ENCODE measurements around the gene SYT13. TPM values are rescaled to one million over a fixed set of nuclear protein-coding genes. Genes with fewer than 3 reads are reported as not detected.

The SYT13 gene
- total and polyA plus RNA-seq, 10 of the 15 experiments (the other 5 are each of a cell fraction or from before 2014, with no cell fraction given), result not detected

GRCh38 chr11:45278714-45279113 is 7.4 kb downstream of the SYT13 start:
- BruUV-seq (replicated peaks), result no TSS peak
- TF ChIP-seq IRF3 (IDR thresholded peaks at IDR 0.05), result no peak
- TF ChIP-seq, protein P1, sequence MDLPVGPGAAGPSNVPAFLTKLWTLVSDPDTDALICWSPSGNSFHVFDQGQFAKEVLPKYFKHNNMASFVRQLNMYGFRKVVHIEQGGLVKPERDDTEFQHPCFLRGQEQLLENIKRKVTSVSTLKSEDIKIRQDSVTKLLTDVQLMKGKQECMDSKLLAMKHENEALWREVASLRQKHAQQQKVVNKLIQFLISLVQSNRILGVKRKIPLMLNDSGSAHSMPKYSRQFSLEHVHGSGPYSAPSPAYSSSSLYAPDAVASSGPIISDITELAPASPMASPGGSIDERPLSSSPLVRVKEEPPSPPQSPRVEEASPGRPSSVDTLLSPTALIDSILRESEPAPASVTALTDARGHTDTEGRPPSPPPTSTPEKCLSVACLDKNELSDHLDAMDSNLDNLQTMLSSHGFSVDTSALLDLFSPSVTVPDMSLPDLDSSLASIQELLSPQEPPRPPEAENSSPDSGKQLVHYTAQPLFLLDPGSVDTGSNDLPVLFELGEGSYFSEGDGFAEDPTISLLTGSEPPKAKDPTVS (IDR thresholded peaks at IDR 0.05; ENCODE audit: low read depth, low read length), result no peak
- TF ChIP-seq PML (IDR thresholded peaks at IDR 0.05; ENCODE audit: low read length), result no peak
- TF ChIP-seq NKRF (conservative IDR thresholded peaks at IDR 0.05), result no peak
- TF ChIP-seq EZH2 (IDR thresholded peaks at IDR 0.05; ENCODE audit: borderline replicate concordance, control insufficient read depth, low read depth, low read length), result no peak
- no peak for TF ChIP-seq BCLAF1 (IDR thresholded peaks at IDR 0.05)
- TF ChIP-seq SREBF2 (IDR thresholded peaks at IDR 0.05; ENCODE audit: low read length), result no peak
- no peak for TF ChIP-seq E4F1 (IDR thresholded peaks at IDR 0.05; ENCODE audit: borderline replicate concordance, partially characterized antibody)
- no peak for TF ChIP-seq ATF7 (IDR thresholded peaks at IDR 0.05; ENCODE audit: low read depth)
- TF ChIP-seq RUNX3 (IDR thresholded peaks at IDR 0.05; ENCODE audit: low read length), result no peak
- no peak for TF ChIP-seq NFIC (IDR thresholded peaks at IDR 0.05; ENCODE audit: low read depth, low read length)
- TF ChIP-seq MTA3 (IDR thresholded peaks at IDR 0.05; ENCODE audit: borderline replicate concordance, low read length), result no peak

More at GRCh38 chr11:45278714-45279113, 7.4 kb downstream of the SYT13 start:
- Histone ChIP-seq H3K4me3 (no peak overlapping the region), H3K27me3 (replicated peaks in 1 of 2; ENCODE audit: control insufficient read depth in 2 of 2, insufficient read depth in 2 of 2, low read length in 1 of 2) (peaks cover 2 to 3% of the 10 kb centered on the region in 2 experiments; a peak in 3 of 4 replicates), H3K4me1 (ENCODE audit: control insufficient read depth, insufficient read depth, low read length) (no peaks in the 10 kb centered on the region), H3K9ac (ENCODE audit: control insufficient read depth, insufficient read depth, low read length) (no peak overlapping the region), H4K20me1 (ENCODE audit: control insufficient read depth, insufficient read depth) (no peaks in the 10 kb centered on the region), H3K27ac (ENCODE audit: control insufficient read depth, insufficient read depth) (no peak overlapping the region), H3K4me2 (ENCODE audit: control insufficient read depth, insufficient read depth) (no peak overlapping the region), H3K36me3 (ENCODE audit: control insufficient read depth in 2 of 2, insufficient read depth in 2 of 2, low read length in 1 of 2) (no peaks in the 10 kb centered on the region), H3K79me2 (ENCODE audit: control insufficient read depth, insufficient read depth, low read length) (no peaks in the 10 kb centered on the region), H2AFZ (ENCODE audit: control insufficient read depth, low read depth, low read length) (no peak overlapping the region), H3K9me3 (replicated peaks; ENCODE audit: control insufficient read depth, insufficient read depth, low read length) (0 out of 3 replicates have a peak, but pooled peaks cover 2% of the 10 kb centered on the region)
- FAIRE-seq (no peak), DNase-seq (ENCODE audit: low read depth, low spot score) (no peak), ATAC-seq (no peak)
- ChIA-PET SMC1A (ENCODE audit: uncharacterized antibody, unreplicated experiment) (no interaction called here), POLR2A (no interaction called here), CTCF (interaction anchor here (0.9 kb wide), 1 partner anchor 167 kb away, joined by 3 read pairs; no protein-coding TSS in a partner anchor), RAD21 (ENCODE audit: unreplicated experiment) (no interaction called here)
- in situ Hi-C loops (cut with MboI) (no loop called here), intact Hi-C loops (cut with micrococcal nuclease; ENCODE audit: unreplicated experiment) (no loop called here)
- WGBS (ENCODE audit: insufficient coverage, insufficient replicate concordance, low lambda C conversion rate, missing lambda C conversion rate), result 18% methylated on average over 4 of the region's 4 CpGs

Data from GM12878 (cell line).